Endothelial cell of umbilical vein (primary cell): ENCODE data around the gene ABHD18.

ENCODE experiments used
- CTCF ChIP-seq, 2 donors: IDR thresholded peaks; 1 replicate in 1 of 2; 2 replicates in 1 of 2; pipeline ENCODE4 v1.5.1; 2011; ENCODE audit warnings: low read length in 2 of 2, mild to moderate bottlenecking in 2 of 2, moderate library complexity in 2 of 2, control low read depth in 1 of 2, inconsistent platforms in 1 of 2, low read depth in 1 of 2; ENCODE audit not compliant: insufficient read depth in 1 of 2; ENCODE audit errors: extremely low read depth in 1 of 2
- EZH2 ChIP-seq: IDR thresholded peaks from 2 replicates; pipeline ENCODE4 v1.6.1; 2012; ENCODE audit warnings: borderline replicate concordance, low read depth, mild to moderate bottlenecking, moderate library complexity, low read length, inconsistent platforms; ENCODE audit not compliant: severe bottlenecking
- GATA2 ChIP-seq: IDR thresholded peaks from 2 replicates; pipeline ENCODE4 v1.7.0; 2011; ENCODE audit warnings: low read depth, mild to moderate bottlenecking, moderate library complexity, mixed read lengths, low read length; ENCODE audit not compliant: insufficient read length, insufficient read depth
- MAX ChIP-seq: IDR thresholded peaks from 2 replicates; pipeline ENCODE4 v1.6.1; 2011; ENCODE audit not compliant: insufficient read depth, insufficient read length
- MYC ChIP-seq: IDR thresholded peaks from one replicate; pipeline ENCODE4 v1.6.1; 2011; ENCODE audit warnings: mild to moderate bottlenecking, low read depth, low read length
- POLR2A ChIP-seq: IDR thresholded peaks from 2 replicates; pipeline ENCODE4 v1.6.1; 2012; ENCODE audit warnings: low read depth, mild to moderate bottlenecking, control low read depth, low read length
- POLR2AphosphoS5 ChIP-seq: IDR thresholded peaks from 2 replicates; pipeline ENCODE4 v1.6.1; 2012; ENCODE audit warnings: low read depth, mild to moderate bottlenecking, control low read depth, low read length, moderate library complexity; ENCODE audit not compliant: insufficient read depth

GRCh38 chr4:127922226-127922625, 43.0 kb upstream of the ABHD18 start:
- TF ChIP-seq POLR2A (no peak), CTCF (IDR thresholded peaks at IDR 0.05; ENCODE audit: extremely low read depth in 1 of 2, insufficient read depth in 1 of 2, low read depth in 1 of 2, low read length in 2 of 2) (no peak), EZH2 (no peak), POLR2AphosphoS5 (no peak), MAX (no peak), MYC (no peak), GATA2 (no peak)
